Heart right ventricle (tissue), 16 donors: ENCODE results near the gene PRPF6. TPM values are rescaled to one million over a fixed set of nuclear protein-coding genes. Genes with fewer than 3 reads are reported as not detected.

Experiments
- ATAC-seq, 8 donors: fragments of 200-7000 bp; cut with Tn5 transposase; one replicate each; pipeline ENCODE4 v1.9.1; 2020; ENCODE audit warnings: mild to moderate bottlenecking in 8 of 8, moderate library complexity in 8 of 8, moderate number of reproducible peaks in 1 of 8
- DNase-seq, 2 donors: peaks; one replicate each; pipeline ENCODE4 v3.0.0-alpha.2; 2020
- H3K27ac ChIP-seq, 10 donors: fragments of 200-600 bp; sonication (generic) in 2 of 10; one replicate each; pipeline versions ENCODE4 v1.5.0 to v1.8.0; 2020 to 2022; ENCODE audit warnings: mild to moderate bottlenecking in 3 of 10
- H3K27me3 ChIP-seq, 7 donors: fragments of 200-600 bp; one replicate each; pipeline ENCODE4 v1.8.0; 2021 to 2022; ENCODE audit warnings: mild to moderate bottlenecking in 2 of 7
- H3K36me3 ChIP-seq, 9 donors: fragments of 200-600 bp; sonication (generic) in 1 of 9; one replicate each; pipeline versions ENCODE4 v1.5.0 to v1.8.0; 2020 to 2022; ENCODE audit warnings: mild to moderate bottlenecking in 2 of 9
- H3K4me1 ChIP-seq, 9 donors: fragments of 200-600 bp; sonication (generic) in 1 of 9; one replicate each; pipeline versions ENCODE4 v1.5.0 to v1.8.0; 2020 to 2022; ENCODE audit warnings: mild to moderate bottlenecking in 4 of 9
- H3K4me3 ChIP-seq, 10 donors: fragments of 200-600 bp; sonication (generic) in 2 of 10; one replicate each; pipeline versions ENCODE4 v1.5.0 to v1.8.0; 2020 to 2022; ENCODE audit warnings: mild to moderate bottlenecking in 7 of 10, moderate library complexity in 2 of 10
- H3K9me3 ChIP-seq, 11 donors: fragments of 200-600 bp in 10 of 11; sonication (generic) in 2 of 11; one replicate each; pipeline versions ENCODE4 v1.5.0 to v1.8.0; 2013 to 2022; ENCODE audit warnings: mild to moderate bottlenecking in 2 of 11, control low read depth in 1 of 11, moderate library complexity in 1 of 11
- CTCF ChIP-seq, 9 donors: fragments of 200-600 bp; sonication (generic) in 2 of 9; IDR thresholded peaks; one replicate each; pipeline versions ENCODE4 v1.5.0 to v1.8.0; 2021 to 2022; ENCODE audit warnings: antibody characterized with exemption in 9 of 9, mild to moderate bottlenecking in 5 of 9, moderate library complexity in 1 of 9
- WGBS, 2 donors: extraction: QIAGEN DNeasy Blood & Tissue Kit; methylation state at CpG; one replicate each; pipeline ENCODE4 v1.1.7; 2013; ENCODE audit warnings: inconsistent platforms in 1 of 2; 5-methylcytosine and 5-hydroxymethylcytosine counted together
- intact Hi-C, 10 donors: fragments of 100-400 bp; cut with DNase I; formaldehyde crosslinking; loops; one replicate each; pipeline versions ENCODE4 v1.11.1 to v1.14.2; 2022
- polyA plus RNA-seq, 2 donors: library from polyadenylated mRNA; stranded (reverse); fragments of 200-250 nt; gene quantifications; one replicate each; pipeline ENCODE4 v1.2.3, GENCODE V29; 2013
- total RNA-seq, 10 donors: library from RNA; stranded (reverse); fragmentation: NEBNext Ultra II Directional in 3 of 10; extraction: Animal tissue kit (Norgen Biotek cat#: 25700) in 3 of 10; gene quantifications; one replicate each; pipeline versions ENCODE4 v1.2.1 to v1.2.4, GENCODE V29; 2021 to 2023
- donor health status: Arrhythmogenic right ventricular cardiomyopathy.
- donor health status: ischemic (EF 13 %, LVEDD 7.1; RV severe dilation, severe dysfunction).
- donor health status: healthy with polysubstance abuse.
- donor health status: DM: no; HTN: yes; CAD: no.
- donor health status: DM: no; HTN: no; CAD: no.
- donor health status: ischemic (EF 25% LVEDD 6.9; RV normal size, moderate dysfunction).
- donor health status: ischemic (EF 25% LVEDD 5.7; RV mildly dilated, moderate dysfunction).
- donor health status: healthy.
- donor health status: DM: yes; HTN: yes; CAD: no.
- donor health status: Ischemic cardiomyopathy.
- donor health status: ischemic (EF 35%, LVEDD 5.7; RV mildly dilated, moderate dysfunction).
- donor health status: nonischemic (EF 11% LVEDD 7.7; RV severe dilation, severe dysfunction).
- donor health status: DM: yes; HTN: yes; CAD: no.
- donor health status: PGD.
- donor health status: ischemic (EF 29% LVEDD 5.4; RV normal size, mild dysfunction).
- donor health status: nonischemic (EF 23%, LVEDD 6.1; RV moderate dilation, normal function).

Gene PRPF6
- total and polyA plus RNA-seq, 12 donors: 27.8 to 53.6 (median 48.1) TPM

- Histone ChIP-seq H3K4me1 (peaks cover 10 to 29% (median 18%) of the 10 kb centered on the region in 9 donors), H3K9me3 (no peaks in the 10 kb centered on the region), H3K4me3 (no peak overlapping the region), H3K27ac (no peak overlapping the region), H3K27me3 (no peaks in the 10 kb centered on the region), H3K36me3 (peaks cover 0 to 55% (median 18%) of the 10 kb centered on the region in 9 donors)
- no peak for TF ChIP-seq CTCF (IDR thresholded peaks at IDR 0.05)
- ATAC-seq: no peak
- intact Hi-C loops: no loop called here
- 93 to 97% methylated on average over 27 of the region's 27 CpGs for WGBS, 2 donors
- peak in 1 of 2 donors; percentile 12 for DNase-seq
Observed at GRCh38 chr20:63966172-63966943, 14.6 kb upstream of the PRPF6 start.

- 93 to 95% methylated on average over 13 of the region's 13 CpGs for WGBS, 2 donors
- Histone ChIP-seq H3K27me3 (no peaks in the 10 kb centered on the region), H3K9me3 (no peaks in the 10 kb centered on the region), H3K4me1 (peaks cover 10 to 34% (median 23%) of the 10 kb centered on the region in 9 donors), H3K27ac (no peak overlapping the region), H3K36me3 (peaks cover 0 to 49% (median 13%) of the 10 kb centered on the region in 9 donors), H3K4me3 (no peak overlapping the region)
- DNase-seq: peak in 1 of 2 donors; percentile 4
- intact Hi-C loops: no loop called here
- ATAC-seq: no peak
- no peak for TF ChIP-seq CTCF (IDR thresholded peaks at IDR 0.05)
Observed at GRCh38 chr20:63966944-63967322, 14.0 kb upstream of the PRPF6 start.

- TF ChIP-seq CTCF (IDR thresholded peaks at IDR 0.05): no peak
- intact Hi-C loops: no loop called here
- Histone ChIP-seq H3K9me3 (no peaks in the 10 kb centered on the region), H3K4me1 (peaks cover 13 to 40% (median 28%) of the 10 kb centered on the region in 9 donors), H3K27ac (peak overlapping the region in 1 of 10 donors; percentile 73), H3K4me3 (no peak overlapping the region), H3K36me3 (peaks cover 0 to 43% (median 12%) of the 10 kb centered on the region in 9 donors), H3K27me3 (no peaks in the 10 kb centered on the region)
- DNase-seq: peak; percentile 6 to 11
- ATAC-seq: peak in 2 of 8 donors; percentile 7 to 23
- 84 to 86% methylated on average over 28 of the region's 28 CpGs for WGBS, 2 donors
Observed at GRCh38 chr20:63967330-63968135, 13.4 kb upstream of the PRPF6 start.

- H3K36me3 ChIP-seq: peaks cover 0 to 35% (median 6%) of the 10 kb centered on the region in 9 donors
- peak in 2 of 8 donors; percentile 4 to 21 for ATAC-seq
- H3K9me3 ChIP-seq: no peaks in the 10 kb centered on the region
- peak; percentile 8 to 13 for DNase-seq
- intact Hi-C loops: no loop called here
- H3K27me3 ChIP-seq: no peaks in the 10 kb centered on the region
- H3K4me3 ChIP-seq: peak overlapping the region in 9 of 10 donors; percentile 52 to 93 (median 63)
- H3K27ac ChIP-seq: peak overlapping the region in 7 of 10 donors; percentile 57 to 85 (median 78)
- TF ChIP-seq CTCF (IDR thresholded peaks at IDR 0.05): no peak
- WGBS, 2 donors: 77 to 82% methylated on average over 14 of the region's 14 CpGs
- peaks cover 13 to 46% (median 30%) of the 10 kb centered on the region in 9 donors for H3K4me1 ChIP-seq
Observed at GRCh38 chr20:63968136-63968927, 12.6 kb upstream of the PRPF6 start.
